HG03159 (cell line): ENCODE results near the gene ZNF326.

Experiments used
- ATAC-seq: cut with Tn5 transposase; IDR thresholded peaks from one replicate; pipeline ENCODE4 v1.9.1; 2021; ENCODE audit warnings: mild to moderate bottlenecking, moderate library complexity; ENCODE audit not compliant: unreplicated experiment

The ZNF326 gene

GRCh38 chr1:89994805-89995597 is at the start of gene ZNF326:
ZNF326 (plus strand) TSS chr1:89995110; CDS start chr1:89995258, 148 bp downstream.
- peak; percentile 95 for ATAC-seq

- ATAC-seq = peak; percentile 76
Observed at GRCh38 chr1:89945852-89946476, 48.9 kb upstream of the ZNF326 start.

- no peak for ATAC-seq
Observed at GRCh38 chr1:89946532-89946931, 48.4 kb upstream of the ZNF326 start.

- no peak for ATAC-seq
Observed at GRCh38 chr1:89948722-89949345, 46.1 kb upstream of the ZNF326 start.

GRCh38 chr1:89949991-89950624 is 44.8 kb upstream of the ZNF326 start:
- no peak for ATAC-seq

DNA sequence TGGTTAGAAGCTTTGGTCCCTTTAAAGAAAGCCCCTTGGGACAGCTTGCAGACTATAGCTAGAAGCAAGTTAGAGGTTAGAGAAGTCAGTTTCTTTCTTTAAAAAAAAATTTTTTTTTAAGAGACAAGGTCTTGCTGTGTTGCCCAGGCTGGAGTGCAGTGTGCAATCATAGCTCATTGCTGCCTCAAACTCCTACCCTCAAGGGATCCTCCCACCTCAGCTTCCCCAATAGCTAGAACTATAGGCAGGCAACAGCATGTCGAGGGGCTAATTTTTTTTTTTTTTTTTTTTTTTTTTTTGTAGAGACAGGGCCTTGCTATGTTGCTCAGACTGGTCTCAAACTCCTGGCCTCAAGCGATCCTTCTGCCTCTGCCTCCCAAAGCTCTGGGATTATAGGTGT is 44.2 kb upstream of the ZNF326 start:
- no peak for ATAC-seq

DNA sequence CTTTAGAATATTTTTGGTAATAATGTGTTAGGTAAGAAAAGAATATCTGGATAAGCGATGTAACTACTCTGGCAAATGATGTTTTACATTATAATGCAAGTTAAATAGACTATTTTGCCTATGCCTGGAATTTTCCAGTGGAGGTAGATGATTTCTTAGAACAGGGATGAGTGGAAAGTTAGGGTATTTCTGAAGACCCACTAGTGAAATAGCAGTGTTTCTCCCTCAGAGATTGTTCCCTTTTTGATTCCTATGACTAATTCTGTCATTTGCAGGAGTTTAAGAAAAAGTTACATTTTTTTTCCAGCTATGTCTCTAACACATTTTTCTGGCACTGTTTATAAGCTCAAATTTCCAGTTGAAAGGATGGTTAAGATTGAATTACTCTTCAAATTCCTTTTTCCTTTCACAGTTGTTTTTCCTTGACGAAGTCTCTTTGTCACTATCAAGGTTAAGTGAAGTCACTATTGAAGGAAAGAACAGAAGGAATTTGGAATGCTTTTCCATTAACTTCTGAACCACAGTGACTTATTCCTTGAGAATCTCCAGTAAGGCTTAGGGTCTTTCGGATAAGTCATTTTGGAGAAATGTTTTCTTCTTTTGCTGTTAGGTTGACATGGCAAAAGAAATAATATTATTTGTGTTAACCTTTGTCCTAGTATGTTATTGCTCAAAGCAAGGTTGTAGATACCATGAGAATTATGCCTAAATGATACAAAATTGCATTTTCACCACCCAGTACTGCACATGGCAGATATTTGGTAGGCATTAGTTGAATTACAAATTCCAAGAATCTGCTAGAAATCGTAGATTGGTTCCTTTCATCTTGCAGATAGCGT is 42.9 kb upstream of the ZNF326 start:
- ATAC-seq = no peak

GRCh38 chr1:89952605-89953130 is 42.2 kb upstream of the ZNF326 start:
- ATAC-seq = no peak

DNA sequence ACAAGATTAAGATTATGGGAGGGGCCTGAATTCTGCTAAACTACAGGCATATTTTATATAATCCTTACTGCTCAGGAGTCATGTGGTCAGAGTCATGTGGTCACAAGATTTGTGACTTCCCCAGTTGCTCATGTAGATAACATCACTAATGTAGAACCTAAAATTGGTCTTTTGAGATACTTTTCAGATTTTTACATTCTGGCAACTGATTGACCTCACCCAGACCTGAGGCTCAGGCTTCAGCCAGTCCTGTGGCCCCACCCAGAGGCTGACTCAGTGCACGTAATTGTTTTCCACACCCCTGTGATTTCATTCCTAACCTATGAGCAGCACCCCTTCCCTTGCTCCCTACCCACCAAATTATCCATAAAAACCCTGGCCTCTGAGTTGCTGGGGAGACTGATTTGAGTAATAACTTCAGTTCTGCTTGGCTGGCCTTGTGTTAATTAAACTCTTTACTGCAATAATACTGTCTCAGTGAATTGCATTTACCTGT is 41.7 kb upstream of the ZNF326 start:
- peak; percentile 63 for ATAC-seq

DNA sequence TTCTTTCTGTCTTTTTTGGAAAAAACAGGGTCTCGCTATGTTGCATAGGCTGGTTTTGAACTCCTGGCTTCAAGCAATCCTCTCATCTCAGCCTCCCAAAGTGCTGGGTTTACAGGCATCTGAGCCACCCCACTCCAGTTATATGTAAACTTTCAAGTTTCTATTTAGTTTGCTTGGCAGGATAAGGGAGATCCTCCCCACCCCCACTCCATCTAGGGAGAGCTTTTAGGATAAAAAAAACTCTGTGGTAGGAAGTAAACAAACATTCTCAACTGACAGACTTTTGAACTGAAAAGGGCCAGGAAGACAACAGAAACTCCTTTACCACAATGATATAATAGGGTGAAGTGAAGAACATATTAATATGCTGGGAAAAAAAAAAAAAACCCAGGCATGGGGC is 41.0 kb upstream of the ZNF326 start:
- no peak for ATAC-seq

GRCh38 chr1:89954401-89954800 is 40.5 kb upstream of the ZNF326 start:
- ATAC-seq = no peak

- ATAC-seq = no peak
Observed at GRCh38 chr1:89955311-89956205, 39.4 kb upstream of the ZNF326 start.

DNA sequence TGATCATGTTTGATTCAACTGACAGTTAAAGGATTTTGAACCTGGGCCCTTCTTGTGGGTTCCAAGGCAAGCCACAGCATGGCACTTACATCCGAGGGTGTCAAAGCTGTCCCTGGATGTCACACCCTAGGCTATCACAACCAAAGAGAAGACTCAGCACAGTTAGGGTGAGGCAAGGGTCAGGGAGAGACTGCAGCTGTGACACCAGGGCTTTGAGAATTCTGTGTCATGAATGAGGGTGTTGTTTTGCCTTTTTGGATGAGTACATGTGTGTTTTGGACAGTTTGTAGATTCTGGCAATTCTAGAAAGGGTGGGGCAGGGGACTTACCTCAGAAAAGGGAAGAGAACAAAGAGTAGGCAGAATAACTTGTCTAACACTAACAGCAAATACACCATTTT is 37.8 kb upstream of the ZNF326 start:
- ATAC-seq = no peak

- no peak for ATAC-seq
Observed at GRCh38 chr1:89958851-89959654, 35.9 kb upstream of the ZNF326 start.

- no peak for ATAC-seq
Observed at GRCh38 chr1:89959719-89960118, 35.2 kb upstream of the ZNF326 start.

- ATAC-seq = no peak
Observed at GRCh38 chr1:89962024-89962741, 32.7 kb upstream of the ZNF326 start.

DNA sequence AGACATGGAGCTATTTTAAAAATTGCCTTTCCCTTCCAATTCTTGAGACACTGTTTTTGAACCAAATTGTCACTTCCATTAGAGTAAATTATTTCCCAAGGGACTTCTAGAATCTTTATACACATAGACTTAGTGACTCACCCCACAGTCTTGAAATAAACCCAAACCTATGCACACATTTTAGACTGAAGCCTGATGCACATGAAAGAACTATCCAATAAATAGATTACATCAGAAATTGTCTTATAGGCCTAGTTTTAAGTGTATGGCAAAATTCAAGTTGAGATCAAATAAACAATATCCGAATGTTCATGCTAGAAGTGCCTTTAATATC is 32.2 kb upstream of the ZNF326 start:
- no peak for ATAC-seq

DNA sequence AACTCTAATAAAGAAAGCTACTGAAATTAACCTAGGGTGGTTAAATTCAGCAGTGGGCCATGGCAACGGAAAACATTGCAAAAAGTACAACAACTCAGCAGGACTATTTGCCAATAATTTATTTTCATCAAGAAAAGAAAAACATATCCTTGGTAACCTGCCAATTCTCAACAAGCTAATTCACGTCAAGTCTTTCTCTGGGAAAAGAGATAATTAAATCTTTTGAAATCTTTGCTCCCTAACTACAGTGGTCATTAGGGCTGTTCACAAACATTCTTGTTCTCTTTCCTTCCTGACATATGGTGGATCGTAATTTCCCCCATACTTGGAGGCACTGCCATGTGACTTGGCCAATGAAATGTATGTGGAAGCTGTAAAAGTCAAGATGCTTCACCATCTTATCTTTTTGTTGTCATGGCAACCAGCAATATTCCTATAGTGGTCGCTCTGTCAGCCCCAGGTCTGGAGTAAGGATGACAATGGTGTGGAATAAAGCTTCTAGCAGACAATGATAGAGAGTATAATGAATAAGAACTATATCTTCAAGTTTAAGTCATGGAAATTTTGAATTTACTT is 29.6 kb upstream of the ZNF326 start:
- ATAC-seq = no peak
